Measurements from ENCODE around the gene TCAP. TPM values are rescaled to one million over a fixed set of nuclear protein-coding genes. Genes with fewer than 3 reads are reported as not detected.
A peak's percentile ranks its signal among the peaks of the same experiment; 100 is the strongest.

The TCAP gene
- total and polyA plus RNA-seq, 2 donors (not counting 1 experiment from before 2014, with no cell fraction given) = 0.05 to 0.17 TPM

DNA sequence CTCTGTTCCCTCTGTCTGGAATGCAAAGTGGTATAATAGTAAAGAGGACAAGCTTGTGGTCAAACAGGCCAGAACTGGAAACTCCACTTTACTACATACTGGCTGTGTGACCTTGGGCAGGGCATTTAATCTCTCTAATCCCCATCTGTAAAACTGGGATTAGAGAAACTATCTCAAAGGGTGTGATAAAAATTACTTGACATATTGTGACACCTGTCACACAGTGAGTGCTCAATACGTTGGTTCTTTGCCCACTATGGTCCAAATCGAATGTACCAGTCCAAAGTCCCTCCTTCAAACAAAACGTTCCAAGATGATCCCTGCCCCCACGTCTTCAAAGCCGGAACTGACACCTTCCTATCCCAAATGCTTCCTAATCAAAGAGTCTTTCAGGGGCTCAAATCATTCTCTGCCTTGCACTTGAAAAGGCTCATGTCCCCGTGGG is 22.0 kb downstream of the TCAP start:
- Histone ChIP-seq H3K4me3 (replicated peaks in 1 of 4; ENCODE audit: control extremely low read depth in 1 of 4, insufficient read depth in 1 of 4, low read depth in 3 of 4, low read length in 4 of 4) (peak overlapping the region in 3 of 4 experiments; percentile 16 to 88 (median 67)), H3K27ac (ENCODE audit: insufficient read depth, low read length) (no peak overlapping the region), H2AFZ (ENCODE audit: low read length) (peak overlapping the region; percentile 12), H4K20me1 (ENCODE audit: control insufficient read depth, extremely low read depth, insufficient read depth, low read length) (no peaks in the 10 kb centered on the region), H3K4me2 (ENCODE audit: extremely low read depth, insufficient read depth, low read length) (peak overlapping the region; percentile 68), H3K27me3 (ENCODE audit: control insufficient read depth, insufficient read depth, low read length) (no peaks in the 10 kb centered on the region), H3K36me3 (ENCODE audit: control insufficient read depth, insufficient read depth, low read length) (no peaks in the 10 kb centered on the region), H3K9ac (ENCODE audit: insufficient read depth, low read length) (no peak overlapping the region), H3K9me3 (ENCODE audit: control insufficient read depth, insufficient read depth, low read depth, low read length) (no peaks in the 10 kb centered on the region), H3K4me1 (ENCODE audit: control insufficient read depth, extremely low read depth, insufficient read depth, low read length) (peaks cover 5% of the 10 kb centered on the region), H3K79me2 (ENCODE audit: control insufficient read depth, insufficient read depth, low read length) (no peaks in the 10 kb centered on the region)
- no peak for TF ChIP-seq EZH2 (IDR thresholded peaks at IDR 0.05; ENCODE audit: low read length, missing control alignments)
- TF ChIP-seq, protein P1, sequence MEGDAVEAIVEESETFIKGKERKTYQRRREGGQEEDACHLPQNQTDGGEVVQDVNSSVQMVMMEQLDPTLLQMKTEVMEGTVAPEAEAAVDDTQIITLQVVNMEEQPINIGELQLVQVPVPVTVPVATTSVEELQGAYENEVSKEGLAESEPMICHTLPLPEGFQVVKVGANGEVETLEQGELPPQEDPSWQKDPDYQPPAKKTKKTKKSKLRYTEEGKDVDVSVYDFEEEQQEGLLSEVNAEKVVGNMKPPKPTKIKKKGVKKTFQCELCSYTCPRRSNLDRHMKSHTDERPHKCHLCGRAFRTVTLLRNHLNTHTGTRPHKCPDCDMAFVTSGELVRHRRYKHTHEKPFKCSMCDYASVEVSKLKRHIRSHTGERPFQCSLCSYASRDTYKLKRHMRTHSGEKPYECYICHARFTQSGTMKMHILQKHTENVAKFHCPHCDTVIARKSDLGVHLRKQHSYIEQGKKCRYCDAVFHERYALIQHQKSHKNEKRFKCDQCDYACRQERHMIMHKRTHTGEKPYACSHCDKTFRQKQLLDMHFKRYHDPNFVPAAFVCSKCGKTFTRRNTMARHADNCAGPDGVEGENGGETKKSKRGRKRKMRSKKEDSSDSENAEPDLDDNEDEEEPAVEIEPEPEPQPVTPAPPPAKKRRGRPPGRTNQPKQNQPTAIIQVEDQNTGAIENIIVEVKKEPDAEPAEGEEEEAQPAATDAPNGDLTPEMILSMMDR (conservative IDR thresholded peaks at IDR 0.05 in 1 of 2, IDR thresholded peaks at IDR 0.05 in 1 of 2; ENCODE audit: low read depth in 1 of 2, low read length in 2 of 2) = no peak
- no peak for DNase-seq (ENCODE audit: low read depth in 2 of 2)

GRCh38 chr17:39687546-39688474 is 22.7 kb downstream of the TCAP start, which contains the start of gene PGAP3:
Gene PGAP3, minus strand, starts transcription at chr17:39688057. Its CDS starts 43 bp downstream, at chr17:39688014.
- Histone ChIP-seq H3K79me2 (ENCODE audit: control insufficient read depth, insufficient read depth, low read length) (no peaks in the 10 kb centered on the region), H3K4me3 (replicated peaks in 1 of 4; ENCODE audit: control extremely low read depth in 1 of 4, insufficient read depth in 1 of 4, low read depth in 3 of 4, low read length in 4 of 4) (peak within 1 kb of the TSS; percentile 67 to 93 (median 86)), H4K20me1 (ENCODE audit: control insufficient read depth, extremely low read depth, insufficient read depth, low read length) (no peaks in the 10 kb centered on the region), H3K4me1 (ENCODE audit: control insufficient read depth, extremely low read depth, insufficient read depth, low read length) (peaks cover 5% of the 10 kb centered on the region), H3K9ac (ENCODE audit: insufficient read depth, low read length) (peak within 1 kb of the TSS; percentile 72), H3K9me3 (ENCODE audit: control insufficient read depth, insufficient read depth, low read depth, low read length) (no peaks in the 10 kb centered on the region), H2AFZ (ENCODE audit: low read length) (peak within 1 kb of the TSS; percentile 93), H3K36me3 (ENCODE audit: control insufficient read depth, insufficient read depth, low read length) (no peaks in the 10 kb centered on the region), H3K27me3 (ENCODE audit: control insufficient read depth, insufficient read depth, low read length) (no peaks in the 10 kb centered on the region), H3K4me2 (ENCODE audit: extremely low read depth, insufficient read depth, low read length) (peak within 1 kb of the TSS; percentile 98), H3K27ac (ENCODE audit: insufficient read depth, low read length) (peak within 1 kb of the TSS; percentile 65)
- DNase-seq (ENCODE audit: low read depth in 2 of 2) = peak; percentile 89 to 90
- TF ChIP-seq, protein P1 (conservative IDR thresholded peaks at IDR 0.05 in 1 of 2, IDR thresholded peaks at IDR 0.05 in 1 of 2; ENCODE audit: low read depth in 1 of 2, low read length in 2 of 2) = no peak
- TF ChIP-seq EZH2 (IDR thresholded peaks at IDR 0.05; ENCODE audit: low read length, missing control alignments) = no peak

- TF ChIP-seq EZH2 (IDR thresholded peaks at IDR 0.05; ENCODE audit: low read length, missing control alignments) = no peak
- TF ChIP-seq, protein P1 (conservative IDR thresholded peaks at IDR 0.05 in 1 of 2, IDR thresholded peaks at IDR 0.05 in 1 of 2; ENCODE audit: low read depth in 1 of 2, low read length in 2 of 2) = no peak
- Histone ChIP-seq H3K4me3 (replicated peaks in 1 of 4; ENCODE audit: control extremely low read depth in 1 of 4, insufficient read depth in 1 of 4, low read depth in 3 of 4, low read length in 4 of 4) (peak overlapping the region; percentile 67 to 93 (median 86)), H3K36me3 (ENCODE audit: control insufficient read depth, insufficient read depth, low read length) (no peaks in the 10 kb centered on the region), H3K79me2 (ENCODE audit: control insufficient read depth, insufficient read depth, low read length) (no peaks in the 10 kb centered on the region), H3K27ac (ENCODE audit: insufficient read depth, low read length) (peak overlapping the region; percentile 65), H4K20me1 (ENCODE audit: control insufficient read depth, extremely low read depth, insufficient read depth, low read length) (no peaks in the 10 kb centered on the region), H3K9me3 (ENCODE audit: control insufficient read depth, insufficient read depth, low read depth, low read length) (no peaks in the 10 kb centered on the region), H3K4me2 (ENCODE audit: extremely low read depth, insufficient read depth, low read length) (peak overlapping the region; percentile 98), H3K27me3 (ENCODE audit: control insufficient read depth, insufficient read depth, low read length) (no peaks in the 10 kb centered on the region), H3K4me1 (ENCODE audit: control insufficient read depth, extremely low read depth, insufficient read depth, low read length) (peaks cover 5% of the 10 kb centered on the region), H2AFZ (ENCODE audit: low read length) (peak overlapping the region; percentile 93), H3K9ac (ENCODE audit: insufficient read depth, low read length) (peak overlapping the region; percentile 72)
- no peak for DNase-seq (ENCODE audit: low read depth in 2 of 2)
Observed at GRCh38 chr17:39688475-39688835, 23.3 kb downstream of the TCAP start.

Data from fibroblast of lung (primary cell).